ENCODE results near the gene LEPROT.

DNA sequence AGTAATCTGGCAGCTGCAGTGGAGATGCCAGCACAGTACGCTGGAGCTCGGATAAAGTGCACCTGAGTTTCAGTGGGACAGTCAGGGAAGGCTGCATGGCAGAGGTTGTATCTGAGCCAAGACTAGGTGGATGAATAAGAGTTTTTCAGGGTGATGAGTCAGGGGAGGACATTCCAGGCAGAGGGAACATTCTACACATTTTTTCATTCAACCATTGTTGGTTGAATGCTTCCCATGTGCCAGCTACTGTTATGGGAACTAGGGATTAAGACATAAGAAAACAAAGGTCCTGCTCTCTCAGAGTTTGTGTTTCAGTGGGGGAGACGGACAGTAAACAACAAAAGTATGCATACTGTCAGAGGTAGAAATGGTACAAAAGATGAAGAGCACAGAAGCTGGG lies 5.2 kb downstream of the LEPROT start:
- TF ChIP-seq RFX5 (IDR thresholded peaks at IDR 0.05; ENCODE audit: borderline replicate concordance, low read depth, low read length) (no peak), CBX8 (IDR thresholded peaks at IDR 0.05; ENCODE audit: borderline replicate concordance, low read depth, low read length) (no peak), SP4 (IDR thresholded peaks at IDR 0.05; ENCODE audit: low read length) (no peak), KDM1A (IDR thresholded peaks at IDR 0.05; ENCODE audit: borderline replicate concordance, low read length) (no peak), POLR2AphosphoS5 (IDR thresholded peaks at IDR 0.05; ENCODE audit: low read depth, low read length) (0 out of 2 replicates have a peak, but pooled peaks have one; percentile 57)
- TF ChIP-seq, protein P1, sequence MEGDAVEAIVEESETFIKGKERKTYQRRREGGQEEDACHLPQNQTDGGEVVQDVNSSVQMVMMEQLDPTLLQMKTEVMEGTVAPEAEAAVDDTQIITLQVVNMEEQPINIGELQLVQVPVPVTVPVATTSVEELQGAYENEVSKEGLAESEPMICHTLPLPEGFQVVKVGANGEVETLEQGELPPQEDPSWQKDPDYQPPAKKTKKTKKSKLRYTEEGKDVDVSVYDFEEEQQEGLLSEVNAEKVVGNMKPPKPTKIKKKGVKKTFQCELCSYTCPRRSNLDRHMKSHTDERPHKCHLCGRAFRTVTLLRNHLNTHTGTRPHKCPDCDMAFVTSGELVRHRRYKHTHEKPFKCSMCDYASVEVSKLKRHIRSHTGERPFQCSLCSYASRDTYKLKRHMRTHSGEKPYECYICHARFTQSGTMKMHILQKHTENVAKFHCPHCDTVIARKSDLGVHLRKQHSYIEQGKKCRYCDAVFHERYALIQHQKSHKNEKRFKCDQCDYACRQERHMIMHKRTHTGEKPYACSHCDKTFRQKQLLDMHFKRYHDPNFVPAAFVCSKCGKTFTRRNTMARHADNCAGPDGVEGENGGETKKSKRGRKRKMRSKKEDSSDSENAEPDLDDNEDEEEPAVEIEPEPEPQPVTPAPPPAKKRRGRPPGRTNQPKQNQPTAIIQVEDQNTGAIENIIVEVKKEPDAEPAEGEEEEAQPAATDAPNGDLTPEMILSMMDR (IDR thresholded peaks at IDR 0.05; ENCODE audit: control extremely low read depth in 1 of 3, insufficient read depth in 1 of 3, low read depth in 1 of 3, low read length in 3 of 3), result no peak
- TF ChIP-seq, protein P2, sequence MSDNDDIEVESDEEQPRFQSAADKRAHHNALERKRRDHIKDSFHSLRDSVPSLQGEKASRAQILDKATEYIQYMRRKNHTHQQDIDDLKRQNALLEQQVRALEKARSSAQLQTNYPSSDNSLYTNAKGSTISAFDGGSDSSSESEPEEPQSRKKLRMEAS (IDR thresholded peaks at IDR 0.05), result no peak

All from H1 (cell line).